T-cell (primary cell): ENCODE measurements around the gene AQP9. TPM values are rescaled to one million over a fixed set of nuclear protein-coding genes. Genes with fewer than 3 reads are reported as not detected.
A peak's percentile ranks its signal among the peaks of the same experiment; 100 is the strongest.

Source experiments
- ATAC-seq, 4 experiments: fragments of 200-7000 bp in 3 of 4; fragments of 150-1000 bp in 1 of 4; cut with Tn5 transposase; replicated peaks in 1 of 4; 1 replicate in 3 of 4; 2 replicates in 1 of 4; pipeline ENCODE4 v1.10.0; 2021; ENCODE audit warnings: moderate library complexity in 3 of 4, mild to moderate bottlenecking in 2 of 4, moderate number of reproducible peaks in 1 of 4
- CTCF ChIA-PET, 2 donors: fragments of 300-600 bp; sonication (Branson Sonifier 250); formaldehyde crosslinking; loops; one replicate each; lab custom pipeline; 2022; ENCODE audit warnings: antibody characterized with exemption in 2 of 2; lab: Charles Lee
- POLR2A ChIA-PET, 2 donors: fragments of 300-600 bp; sonication (Branson Sonifier 250); formaldehyde crosslinking; loops; one replicate each; lab custom pipeline; 2022; ENCODE audit warnings: antibody characterized with exemption in 2 of 2; lab: Charles Lee
- DNase-seq, 35 experiments: peaks; one replicate each; pipeline versions ENCODE4 v3.0.0 to v3.0.0-alpha.2; 2013 to 2023
- H3K27ac ChIP-seq: one replicate; pipeline ENCODE4 v1.5.1; 2013; ENCODE audit warnings: low read length
- H3K27me3 ChIP-seq, 2 experiments: replicated peaks in 1 of 2; 1 replicate in 1 of 2; 2 replicates in 1 of 2; pipeline versions ENCODE4 v1.6.1 to v1.7.0; 2013; ENCODE audit warnings: low read length in 1 of 2, mixed read lengths in 1 of 2; ENCODE audit not compliant: control insufficient read depth in 2 of 2, insufficient read depth in 2 of 2; ENCODE audit errors: extremely low read depth in 1 of 2
- H3K36me3 ChIP-seq, 2 donors: 1 replicate in 1 of 2; 2 replicates in 1 of 2; pipeline versions ENCODE4 v1.6.1 to v1.7.0; 2013; ENCODE audit warnings: low read length in 1 of 2; ENCODE audit not compliant: control insufficient read depth in 2 of 2, insufficient read depth in 1 of 2; ENCODE audit errors: extremely low read depth in 1 of 2
- H3K4me1 ChIP-seq, 2 experiments: 1 replicate in 1 of 2; 2 replicates in 1 of 2; pipeline versions ENCODE4 v1.6.1 to v1.7.0; 2013; ENCODE audit warnings: low read length in 2 of 2, mixed read lengths in 1 of 2; ENCODE audit not compliant: insufficient read depth in 2 of 2, control insufficient read depth in 1 of 2; ENCODE audit errors: extremely low read depth in 1 of 2
- H3K4me3 ChIP-seq, 2 donors: 1 replicate in 1 of 2; 2 replicates in 1 of 2; pipeline versions ENCODE4 v1.5.1 to v1.7.0; 2013; ENCODE audit warnings: mild to moderate bottlenecking in 2 of 2, low read length in 1 of 2, moderate library complexity in 1 of 2; ENCODE audit not compliant: control insufficient read depth in 1 of 2; ENCODE audit errors: extremely low read depth in 1 of 2
- H3K9me3 ChIP-seq: 2 replicates; pipeline ENCODE4 v1.7.0; 2013
- H3K27ac Mint-ChIP-seq, 2 donors: one replicate each; pipeline ENCODE4 v1.8.0; 2020 to 2021; ENCODE audit warnings: mild to moderate bottlenecking in 2 of 2, mixed read lengths in 2 of 2
- H3K27me3 Mint-ChIP-seq, 2 donors: one replicate each; pipeline ENCODE4 v1.8.0; 2021 to 2022; ENCODE audit warnings: mixed read lengths in 2 of 2
- H3K36me3 Mint-ChIP-seq: one replicate; pipeline ENCODE4 v1.8.0; 2021; ENCODE audit warnings: mixed read lengths
- H3K4me1 Mint-ChIP-seq, 3 donors: one replicate each; pipeline ENCODE4 v1.8.0; 2020 to 2022; ENCODE audit warnings: mixed read lengths in 3 of 3, mild to moderate bottlenecking in 1 of 3
- H3K4me3 Mint-ChIP-seq, 3 donors: one replicate each; pipeline ENCODE4 v1.8.0; 2020 to 2022; ENCODE audit warnings: mild to moderate bottlenecking in 3 of 3, mixed read lengths in 3 of 3, moderate library complexity in 3 of 3
- H3K9me3 Mint-ChIP-seq, 3 donors: one replicate each; pipeline ENCODE4 v1.8.0; 2020 to 2022; ENCODE audit warnings: mixed read lengths in 3 of 3
- WGBS: methylation state at CpG from one replicate; pipeline ENCODE4 v1.1.5; 2013; ENCODE audit warnings: missing lambda C conversion rate; ENCODE audit not compliant: insufficient coverage; 5-methylcytosine and 5-hydroxymethylcytosine counted together
- total RNA-seq, 35 experiments: library from RNA in 6 of 35; stranded (reverse) in 6 of 35; fragments of 120-200 nt in 1 of 35; gene quantifications; one replicate each; pipeline versions ENCODE4 v1.2.1 to v1.2.4 and lab custom pipeline; 2013 to 2026

Gene AQP9
- total RNA-seq, 5 donors from 2014 or later (not counting 1 experiment from before 2014, with no cell fraction given) = 0.09 to 0.23 TPM; not detected in 3

- Histone ChIP-seq H3K27ac (no peak overlapping the region), H3K36me3 (no peaks in the 10 kb centered on the region), H3K4me1 (peaks cover 0 to 3% of the 10 kb centered on the region in 2 experiments), H3K4me3 (no peak overlapping the region), H3K9me3 (no peaks in the 10 kb centered on the region), H3K27me3 (peaks cover 0 to 5% of the 10 kb centered on the region in 2 experiments)
- POLR2A ChIA-PET = no interaction called here
- Mint-ChIP-seq H3K9me3 (no peaks in the 10 kb centered on the region), H3K27ac (no peak overlapping the region), H3K4me3 (no peak overlapping the region), H3K4me1 (peaks cover 0 to 1% (median 0%) of the 10 kb centered on the region in 3 donors), H3K27me3 (peaks cover 37 to 49% of the 10 kb centered on the region in 2 donors), H3K36me3 (no peaks in the 10 kb centered on the region)
- no CpG with 5 or more reads among the region's 1 CpG for WGBS
- ATAC-seq (no peak), DNase-seq (no peak)
- CTCF ChIA-PET = no interaction called here
These were observed 40.5 kb downstream of the AQP9 start for GRCh38 chr15:58178668-58179067.

DNA sequence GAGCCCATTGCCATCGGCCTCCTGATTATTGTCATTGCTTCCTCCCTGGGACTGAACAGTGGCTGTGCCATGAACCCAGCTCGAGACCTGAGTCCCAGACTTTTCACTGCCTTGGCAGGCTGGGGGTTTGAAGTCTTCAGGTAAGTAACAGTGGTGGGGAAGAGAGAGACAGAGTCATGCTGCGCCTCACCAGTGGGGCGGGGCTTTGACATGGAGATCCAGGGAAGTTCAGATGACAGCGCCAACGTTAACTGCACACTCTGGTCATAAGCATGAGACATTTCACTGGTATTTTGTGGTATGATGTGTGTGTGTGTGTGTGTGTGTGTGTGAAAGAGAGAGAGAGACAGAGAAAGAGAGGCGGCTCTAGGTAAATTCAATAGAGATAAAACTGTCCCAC is 41.0 kb downstream of the AQP9 start:
- H3K9me3 Mint-ChIP-seq = no peaks in the 10 kb centered on the region
- H3K4me3 Mint-ChIP-seq = no peak overlapping the region
- H3K9me3 ChIP-seq = no peaks in the 10 kb centered on the region
- whole genome bisulfite sequencing = 81% methylated on average over 6 of the region's 7 CpGs
- DNase-seq = no peak
- H3K4me1 ChIP-seq = peaks cover 0 to 3% of the 10 kb centered on the region in 2 experiments
- POLR2A ChIA-PET = no interaction called here
- no peak overlapping the region for H3K27ac ChIP-seq
- no peak overlapping the region for H3K27ac Mint-ChIP-seq
- no peaks in the 10 kb centered on the region for H3K36me3 ChIP-seq
- H3K36me3 Mint-ChIP-seq = no peaks in the 10 kb centered on the region
- ATAC-seq = no peak
- no peak overlapping the region for H3K4me3 ChIP-seq
- H3K27me3 Mint-ChIP-seq = peaks cover 35 to 45% of the 10 kb centered on the region in 2 donors
- H3K27me3 ChIP-seq = peaks cover 0 to 5% of the 10 kb centered on the region in 2 experiments
- peaks cover 0 to 1% (median 0%) of the 10 kb centered on the region in 3 donors for H3K4me1 Mint-ChIP-seq
- CTCF ChIA-PET = no interaction called here

DNA sequence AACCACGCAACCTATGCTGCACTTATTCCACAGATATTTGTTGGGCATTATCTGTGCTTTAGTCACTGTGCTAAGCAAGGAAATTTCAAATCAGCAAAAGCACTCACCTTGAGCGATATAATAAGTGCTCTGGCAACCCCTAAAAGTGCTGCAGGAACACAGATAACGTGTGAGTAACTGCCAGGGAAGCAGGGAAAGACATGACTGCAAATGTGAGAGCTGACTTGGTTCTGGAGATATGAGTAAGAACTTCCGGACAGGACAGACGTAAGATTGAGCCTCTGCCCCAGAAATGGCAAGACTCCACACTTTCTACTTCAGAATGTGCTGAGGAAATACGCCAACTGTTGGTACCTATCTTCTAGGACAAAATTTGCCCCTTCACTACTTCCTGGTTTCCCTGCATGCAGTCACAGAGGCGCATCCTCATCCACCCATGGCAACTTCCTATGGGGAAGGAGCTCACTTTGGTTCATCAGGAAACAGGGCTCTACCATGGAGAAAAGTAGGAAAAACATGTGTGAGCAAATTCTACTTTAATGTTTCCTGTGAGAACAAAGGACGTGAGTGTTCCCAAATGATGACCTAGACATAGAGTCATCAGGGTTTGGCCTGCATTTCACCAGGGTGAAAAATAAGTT is 41.7 kb downstream of the AQP9 start:
- POLR2A ChIA-PET = no interaction called here
- no peaks in the 10 kb centered on the region for H3K36me3 ChIP-seq
- DNase-seq (no peak), ATAC-seq (no peak)
- WGBS = 71% methylated on average over 3 of the region's 8 CpGs
- CTCF ChIA-PET = no interaction called here
- Mint-ChIP-seq H3K4me1 (peaks cover 0 to 2% (median 1%) of the 10 kb centered on the region in 3 donors), H3K27ac (no peak overlapping the region), H3K27me3 (peaks cover 35 to 42% of the 10 kb centered on the region in 2 donors), H3K4me3 (no peak overlapping the region), H3K9me3 (no peaks in the 10 kb centered on the region), H3K36me3 (no peaks in the 10 kb centered on the region)
- H3K9me3 ChIP-seq = no peaks in the 10 kb centered on the region
- no peak overlapping the region for H3K4me3 ChIP-seq
- no peak overlapping the region for H3K27ac ChIP-seq
- peaks cover 0 to 5% of the 10 kb centered on the region in 2 experiments for H3K27me3 ChIP-seq
- H3K4me1 ChIP-seq = peaks cover 0 to 3% of the 10 kb centered on the region in 2 experiments

DNA sequence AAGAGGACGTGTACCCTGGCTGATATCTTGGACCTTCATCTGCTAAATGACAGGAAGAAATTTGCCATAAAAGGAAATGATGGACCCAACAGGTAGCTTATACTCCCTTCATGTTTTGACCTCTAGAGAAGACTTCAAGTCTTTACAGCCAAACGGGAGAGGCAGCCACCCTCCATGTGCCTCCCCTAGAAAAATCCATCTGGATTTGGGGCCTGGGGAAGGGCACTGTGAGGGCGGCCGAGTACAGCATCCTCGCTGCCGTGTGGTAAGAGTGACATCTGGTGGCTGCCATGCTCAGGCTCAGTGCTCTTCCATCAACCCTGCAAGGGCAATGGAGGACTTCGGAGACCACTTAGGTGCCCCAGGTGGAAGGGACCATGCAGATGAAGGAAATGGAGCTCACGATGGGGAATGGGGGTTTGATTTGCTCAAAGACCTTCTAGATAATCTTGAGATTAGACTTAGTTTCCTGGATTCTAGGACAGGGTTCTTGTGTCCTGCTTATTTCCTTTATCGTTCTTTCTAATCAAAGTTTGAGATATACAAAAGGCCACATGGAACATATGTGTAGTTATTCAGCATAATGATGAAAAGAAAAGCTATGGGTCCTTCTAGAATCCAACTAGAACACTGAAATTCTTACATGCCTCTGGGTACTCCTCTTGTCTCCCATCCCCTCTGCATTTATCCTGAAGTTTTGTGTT is 44.4 kb downstream of the AQP9 start:
- no peaks in the 10 kb centered on the region for H3K9me3 Mint-ChIP-seq

GRCh38 chr15:58185439-58185838 is 47.3 kb downstream of the AQP9 start:
- H3K4me3 ChIP-seq = no peak overlapping the region
- peaks cover 2 to 9% of the 10 kb centered on the region in 2 experiments for H3K27me3 ChIP-seq
- peaks cover 3 to 4% of the 10 kb centered on the region in 2 experiments for H3K4me1 ChIP-seq
- Mint-ChIP-seq H3K9me3 (no peaks in the 10 kb centered on the region), H3K36me3 (no peaks in the 10 kb centered on the region), H3K27me3 (peaks cover 31 to 45% of the 10 kb centered on the region in 2 donors), H3K4me3 (no peak overlapping the region), H3K4me1 (peaks cover 0 to 11% (median 8%) of the 10 kb centered on the region in 3 donors), H3K27ac (no peak overlapping the region)
- ChIA-PET POLR2A (no interaction called here), CTCF (no interaction called here)
- DNase-seq (peak in 2 of 35 experiments; percentile 3 to 31), ATAC-seq (peak in 2 of 4 experiments; percentile 24 to 57)
- H3K27ac ChIP-seq = no peak overlapping the region
- H3K36me3 ChIP-seq = no peaks in the 10 kb centered on the region
- no CpG with 5 or more reads among the region's 1 CpG for WGBS
- H3K9me3 ChIP-seq = no peaks in the 10 kb centered on the region

More for the DNA sequence above, 44.4 kb downstream of the AQP9 start:
- no peak overlapping the region for H3K4me3 Mint-ChIP-seq
- Histone ChIP-seq H3K27ac (no peak overlapping the region), H3K4me3 (no peak overlapping the region), H3K4me1 (peaks cover 3 to 4% of the 10 kb centered on the region in 2 experiments), H3K9me3 (no peaks in the 10 kb centered on the region), H3K27me3 (peaks cover 0 to 5% of the 10 kb centered on the region in 2 experiments), H3K36me3 (no peaks in the 10 kb centered on the region)
- peaks cover 29 to 38% of the 10 kb centered on the region in 2 donors for H3K27me3 Mint-ChIP-seq
- 7% methylated on average over 6 of the region's 9 CpGs for WGBS
- H3K27ac Mint-ChIP-seq = no peak overlapping the region
- ChIA-PET CTCF (interaction anchor here in 1 of 2 donors (0.8 kb wide), 1 partner anchor 574 kb away, joined by 6 read pairs; no protein-coding TSS in a partner anchor), POLR2A (no interaction called here)
- DNase-seq = peak in 10 of 35 experiments; percentile 1 to 44 (median 4)
- no peak for ATAC-seq
- H3K4me1 Mint-ChIP-seq = peaks cover 0 to 11% (median 8%) of the 10 kb centered on the region in 3 donors
- no peaks in the 10 kb centered on the region for H3K36me3 Mint-ChIP-seq

GRCh38 chr15:58189148-58189811 is 51.1 kb downstream of the AQP9 start:
- ChIA-PET CTCF (no interaction called here), POLR2A (no interaction called here)
- Histone ChIP-seq H3K27me3 (peaks cover 3 to 12% of the 10 kb centered on the region in 2 experiments), H3K27ac (no peak overlapping the region), H3K4me1 (peaks cover 0 to 4% of the 10 kb centered on the region in 2 experiments), H3K9me3 (no peaks in the 10 kb centered on the region), H3K36me3 (no peaks in the 10 kb centered on the region), H3K4me3 (no peak overlapping the region)
- Mint-ChIP-seq H3K9me3 (no peaks in the 10 kb centered on the region), H3K27ac (no peak overlapping the region), H3K36me3 (no peaks in the 10 kb centered on the region), H3K27me3 (peaks cover 26 to 50% of the 10 kb centered on the region in 2 donors), H3K4me3 (no peak overlapping the region), H3K4me1 (peaks cover 0 to 10% (median 8%) of the 10 kb centered on the region in 3 donors)
- WGBS = 92% methylated on average over 3 of the region's 8 CpGs
- no peak for ATAC-seq
- DNase-seq = no peak
